ENCODE measurements around the gene ADAM15. TPM values are rescaled to one million over a fixed set of nuclear protein-coding genes. Genes with fewer than 3 reads are reported as not detected.

ADAM15 gene
- total RNA-seq, 5 donors from 2014 or later (not counting 1 experiment from before 2014, with no cell fraction given), result 17.3 to 53.0 (median 37.2) TPM

GRCh38 chr1:155062702-155063411 lies 11.7 kb downstream of the ADAM15 start:
- Histone ChIP-seq H3K9me3 (no peaks in the 10 kb centered on the region), H3K27me3 (replicated peaks in 1 of 2; ENCODE audit: control insufficient read depth in 2 of 2, extremely low read depth in 1 of 2, insufficient read depth in 2 of 2, low read length in 1 of 2) (no peaks in the 10 kb centered on the region), H3K4me3 (ENCODE audit: control insufficient read depth in 1 of 2, extremely low read depth in 1 of 2, low read length in 1 of 2) (peak overlapping the region; percentile 86 to 89), H3K27ac (ENCODE audit: low read length) (peak overlapping the region; percentile 47), H3K36me3 (ENCODE audit: control insufficient read depth in 2 of 2, extremely low read depth in 1 of 2, insufficient read depth in 1 of 2, low read length in 1 of 2) (peaks cover 0 to 11% of the 10 kb centered on the region in 2 donors), H3K4me1 (ENCODE audit: control insufficient read depth in 1 of 2, extremely low read depth in 1 of 2, insufficient read depth in 2 of 2, low read length in 2 of 2) (peaks cover 14 to 31% of the 10 kb centered on the region in 2 experiments)
- CTCF ChIA-PET, result interaction anchor here (1.3 to 9.5 kb wide), 2 partner anchors 22 to 23 kb away, joined by 4 to 57 read pairs; no protein-coding TSS in a partner anchor
- 6% methylated on average over 46 of the region's 46 CpGs for WGBS (ENCODE audit: insufficient coverage)
- Mint-ChIP-seq H3K4me1 (peaks cover 26 to 43% (median 38%) of the 10 kb centered on the region in 3 donors), H3K4me3 (peak overlapping the region; percentile 84 to 88 (median 86)), H3K36me3 (peaks cover 18% of the 10 kb centered on the region), H3K27ac (peak overlapping the region in 1 of 2 donors; percentile 83), H3K9me3 (no peaks in the 10 kb centered on the region), H3K27me3 (no peaks in the 10 kb centered on the region)
- ATAC-seq (replicated peaks in 1 of 4) (peak; percentile 41 to 45 (median 43)), DNase-seq (peak in 32 of 35 experiments; percentile 46 to 81 (median 67))
- POLR2A ChIA-PET, result interaction anchor here in 1 of 2 donors (0.9 kb wide), 1 partner anchor 23 kb away, joined by 3 read pairs; no protein-coding TSS in a partner anchor

GRCh38 chr1:155063550-155064110 lies 12.5 kb downstream of the ADAM15 start, which contains the start of gene EFNA4:
Gene EFNA4, plus strand, starts transcription at chr1:155063740. Its CDS starts 84 bp downstream, at chr1:155063824.
- H3K27ac ChIP-seq (ENCODE audit: low read length), result peak within 1 kb of the TSS; percentile 47
- ATAC-seq (replicated peaks in 1 of 4) (peak; percentile 88 to 89 (median 89)), DNase-seq (peak; percentile 63 to 90 (median 81))
- H3K4me1 Mint-ChIP-seq, result peaks cover 26 to 43% (median 41%) of the 10 kb centered on the region in 3 donors
- ChIA-PET CTCF (interaction anchor here (0.5 to 9.5 kb wide), 3 partner anchors 19 to 22 kb away, joined by 3 to 57 read pairs (median 4); no protein-coding TSS in a partner anchor), POLR2A (interaction anchor here in 1 of 2 donors (0.6 to 0.9 kb wide), 2 partner anchors 22 to 76 kb away, joined by 3 read pairs; no protein-coding TSS in a partner anchor)
- H3K4me3 ChIP-seq (ENCODE audit: control insufficient read depth in 1 of 2, extremely low read depth in 1 of 2, low read length in 1 of 2), result peak within 1 kb of the TSS; percentile 86 to 89
- peak within 1 kb of the TSS; percentile 84 to 88 (median 86) for H3K4me3 Mint-ChIP-seq
- H3K4me1 ChIP-seq (ENCODE audit: control insufficient read depth in 1 of 2, extremely low read depth in 1 of 2, insufficient read depth in 2 of 2, low read length in 2 of 2), result peaks cover 14 to 31% of the 10 kb centered on the region in 2 experiments
- 0% methylated on average over 23 of the region's 57 CpGs for WGBS (ENCODE audit: insufficient coverage)
- H3K36me3 ChIP-seq (ENCODE audit: control insufficient read depth in 2 of 2, extremely low read depth in 1 of 2, insufficient read depth in 1 of 2, low read length in 1 of 2), result peaks cover 0 to 10% of the 10 kb centered on the region in 2 donors
- no peaks in the 10 kb centered on the region for H3K27me3 ChIP-seq (replicated peaks in 1 of 2; ENCODE audit: control insufficient read depth in 2 of 2, extremely low read depth in 1 of 2, insufficient read depth in 2 of 2, low read length in 1 of 2)
- no peaks in the 10 kb centered on the region for H3K27me3 Mint-ChIP-seq
- H3K36me3 Mint-ChIP-seq, result peaks cover 13% of the 10 kb centered on the region
- no peaks in the 10 kb centered on the region for H3K9me3 Mint-ChIP-seq
- H3K9me3 ChIP-seq, result no peaks in the 10 kb centered on the region
- peak within 1 kb of the TSS; percentile 68 to 83 for H3K27ac Mint-ChIP-seq

GRCh38 chr1:155064111-155064831 lies 13.2 kb downstream of the ADAM15 start:
- ChIA-PET CTCF (interaction anchor here in 1 of 2 donors (0.6 to 9.5 kb wide), 2 partner anchors 14 to 21 kb away, joined by 3 to 57 read pairs; no protein-coding TSS in a partner anchor), POLR2A (interaction anchor here in 1 of 2 donors (0.6 kb wide), 1 partner anchor 505 kb away, joined by 4 read pairs; no protein-coding TSS in a partner anchor)
- Histone ChIP-seq H3K4me1 (ENCODE audit: control insufficient read depth in 1 of 2, extremely low read depth in 1 of 2, insufficient read depth in 2 of 2, low read length in 2 of 2) (peaks cover 14 to 31% of the 10 kb centered on the region in 2 experiments), H3K27me3 (replicated peaks in 1 of 2; ENCODE audit: control insufficient read depth in 2 of 2, extremely low read depth in 1 of 2, insufficient read depth in 2 of 2, low read length in 1 of 2) (no peaks in the 10 kb centered on the region), H3K36me3 (ENCODE audit: control insufficient read depth in 2 of 2, extremely low read depth in 1 of 2, insufficient read depth in 1 of 2, low read length in 1 of 2) (peaks cover under 1 to 15% of the 10 kb centered on the region in 2 donors), H3K27ac (ENCODE audit: low read length) (no peak overlapping the region), H3K9me3 (no peaks in the 10 kb centered on the region), H3K4me3 (ENCODE audit: control insufficient read depth in 1 of 2, extremely low read depth in 1 of 2, low read length in 1 of 2) (peak overlapping the region; percentile 66 to 89)
- Mint-ChIP-seq H3K9me3 (no peaks in the 10 kb centered on the region), H3K36me3 (peaks cover 11% of the 10 kb centered on the region), H3K27me3 (no peaks in the 10 kb centered on the region), H3K4me3 (peak overlapping the region; percentile 83 to 86 (median 84)), H3K4me1 (peaks cover 26 to 43% (median 41%) of the 10 kb centered on the region in 3 donors), H3K27ac (peak overlapping the region; percentile 36 to 54)
- WGBS (ENCODE audit: insufficient coverage), result 0% methylated on average over 5 of the region's 14 CpGs
- DNase-seq (peak in 4 of 35 experiments; percentile 22 to 58 (median 27)), ATAC-seq (replicated peaks in 1 of 4) (peak in 3 of 4 experiments; percentile 2 to 15 (median 3))

- H3K9me3 ChIP-seq, result no peaks in the 10 kb centered on the region
- peaks cover 14 to 37% of the 10 kb centered on the region in 2 experiments for H3K4me1 ChIP-seq (ENCODE audit: control insufficient read depth in 1 of 2, extremely low read depth in 1 of 2, insufficient read depth in 2 of 2, low read length in 2 of 2)
- Mint-ChIP-seq H3K9me3 (no peaks in the 10 kb centered on the region), H3K36me3 (peaks cover 11% of the 10 kb centered on the region), H3K4me3 (peak overlapping the region; percentile 83 to 86 (median 84)), H3K27ac (peak overlapping the region in 1 of 2 donors; percentile 36), H3K4me1 (peaks cover 26 to 43% (median 41%) of the 10 kb centered on the region in 3 donors), H3K27me3 (no peaks in the 10 kb centered on the region)
- ChIA-PET CTCF (interaction anchor here in 1 of 2 donors (0.6 to 9.5 kb wide), 2 partner anchors 21 to 63 kb away, joined by 3 to 57 read pairs; no protein-coding TSS in a partner anchor), POLR2A (interaction anchor here in 1 of 2 donors (0.6 kb wide), 1 partner anchor 505 kb away, joined by 4 read pairs; no protein-coding TSS in a partner anchor)
- H3K4me3 ChIP-seq (ENCODE audit: control insufficient read depth in 1 of 2, extremely low read depth in 1 of 2, low read length in 1 of 2), result no peak overlapping the region
- no peak overlapping the region for H3K27ac ChIP-seq (ENCODE audit: low read length)
- no peak for DNase-seq
- ATAC-seq (replicated peaks in 1 of 4), result no peak
- H3K27me3 ChIP-seq (replicated peaks in 1 of 2; ENCODE audit: control insufficient read depth in 2 of 2, extremely low read depth in 1 of 2, insufficient read depth in 2 of 2, low read length in 1 of 2), result no peaks in the 10 kb centered on the region
- WGBS (ENCODE audit: insufficient coverage), result 83% methylated on average over 2 of the region's 5 CpGs
- H3K36me3 ChIP-seq (ENCODE audit: control insufficient read depth in 2 of 2, extremely low read depth in 1 of 2, insufficient read depth in 1 of 2, low read length in 1 of 2), result peaks cover 6 to 15% of the 10 kb centered on the region in 2 donors
These were observed 13.8 kb downstream of the ADAM15 start for GRCh38 chr1:155064832-155065429.

GRCh38 chr1:155066777-155067176 lies 15.7 kb downstream of the ADAM15 start:
- Mint-ChIP-seq H3K4me1 (peaks cover 29 to 44% (median 41%) of the 10 kb centered on the region in 3 donors), H3K27me3 (no peaks in the 10 kb centered on the region), H3K27ac (no peak overlapping the region), H3K9me3 (no peaks in the 10 kb centered on the region), H3K36me3 (peaks cover 11% of the 10 kb centered on the region), H3K4me3 (no peak overlapping the region)
- Histone ChIP-seq H3K36me3 (ENCODE audit: control insufficient read depth in 2 of 2, extremely low read depth in 1 of 2, insufficient read depth in 1 of 2, low read length in 1 of 2) (peaks cover 6 to 15% of the 10 kb centered on the region in 2 donors), H3K4me1 (ENCODE audit: control insufficient read depth in 1 of 2, extremely low read depth in 1 of 2, insufficient read depth in 2 of 2, low read length in 2 of 2) (peaks cover 15 to 47% of the 10 kb centered on the region in 2 experiments), H3K27me3 (replicated peaks in 1 of 2; ENCODE audit: control insufficient read depth in 2 of 2, extremely low read depth in 1 of 2, insufficient read depth in 2 of 2, low read length in 1 of 2) (peaks cover 0 to 7% of the 10 kb centered on the region in 2 experiments), H3K27ac (ENCODE audit: low read length) (no peak overlapping the region), H3K9me3 (no peaks in the 10 kb centered on the region), H3K4me3 (ENCODE audit: control insufficient read depth in 1 of 2, extremely low read depth in 1 of 2, low read length in 1 of 2) (no peak overlapping the region)
- no peak for ATAC-seq (replicated peaks in 1 of 4)
- CTCF ChIA-PET, result interaction anchor here in 1 of 2 donors (0.6 to 9.5 kb wide), 2 partner anchors 19 to 300 kb away, joined by 4 to 57 read pairs; no protein-coding TSS in a partner anchor
- no peak for DNase-seq
- 86% methylated on average over 5 of the region's 8 CpGs for WGBS (ENCODE audit: insufficient coverage)
- POLR2A ChIA-PET, result interaction anchor here in 1 of 2 donors (0.7 kb wide), 1 partner anchor 28 kb away, joined by 3 read pairs; no protein-coding TSS in a partner anchor

Data from T-cell (primary cell).